GM21576 (cell line): ENCODE results near the gene ERVH48-1.
A peak's percentile ranks its signal among the peaks of the same experiment; 100 is the strongest.
"Not testable (repeated sequence)": the region's sequence is repeated elsewhere in the genome, so short reads cannot be mapped to it uniquely, and the experiment has no call there.

ENCODE experiments used
- ATAC-seq: cut with Tn5 transposase; IDR thresholded peaks from one replicate; pipeline ENCODE4 v1.9.1; 2021; ENCODE audit warnings: mild to moderate bottlenecking, moderate library complexity; ENCODE audit not compliant: unreplicated experiment

The ERVH48-1 gene

DNA sequence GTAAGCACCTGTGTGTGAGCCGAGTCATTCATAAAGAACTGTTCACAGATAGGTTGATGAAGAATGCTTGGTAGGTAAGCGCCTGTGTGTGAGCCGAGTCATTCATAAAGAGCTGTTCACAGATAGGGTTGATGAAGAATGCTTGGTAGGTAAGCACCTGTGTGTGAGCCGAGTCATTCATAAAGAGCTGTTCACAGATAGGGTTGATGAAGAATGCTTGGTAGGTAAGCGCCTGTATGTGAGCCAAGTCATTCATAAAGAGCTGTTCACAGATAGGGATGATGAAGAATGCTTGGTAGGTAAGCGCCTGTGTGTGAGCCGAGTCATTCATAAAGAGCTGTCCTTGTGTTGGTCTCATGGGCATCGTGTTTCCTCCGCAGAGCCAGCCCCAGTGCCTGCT lies 16.9 kb downstream of the ERVH48-1 start:
- ATAC-seq: not testable (repeated sequence)

DNA sequence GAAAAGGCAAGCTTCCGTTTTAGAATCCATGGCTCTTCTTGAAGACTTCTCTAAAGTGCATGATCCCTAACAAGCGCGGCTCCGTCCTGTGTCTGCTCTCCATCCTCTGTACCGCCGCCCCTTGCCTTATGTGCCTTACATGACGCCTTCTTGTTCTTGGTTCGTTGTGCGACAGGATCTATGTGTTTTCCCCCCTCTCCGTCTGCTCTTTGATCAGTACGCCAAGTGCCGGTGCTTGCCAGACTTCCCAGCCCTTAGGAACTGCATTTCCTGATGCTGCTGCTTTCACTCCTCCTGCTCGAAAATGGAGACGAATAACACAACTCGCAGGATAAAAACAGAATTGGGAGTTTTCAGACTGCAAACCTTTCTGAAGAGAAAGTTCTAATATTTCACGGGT lies 19.2 kb downstream of the ERVH48-1 start:
- no peak for ATAC-seq

DNA sequence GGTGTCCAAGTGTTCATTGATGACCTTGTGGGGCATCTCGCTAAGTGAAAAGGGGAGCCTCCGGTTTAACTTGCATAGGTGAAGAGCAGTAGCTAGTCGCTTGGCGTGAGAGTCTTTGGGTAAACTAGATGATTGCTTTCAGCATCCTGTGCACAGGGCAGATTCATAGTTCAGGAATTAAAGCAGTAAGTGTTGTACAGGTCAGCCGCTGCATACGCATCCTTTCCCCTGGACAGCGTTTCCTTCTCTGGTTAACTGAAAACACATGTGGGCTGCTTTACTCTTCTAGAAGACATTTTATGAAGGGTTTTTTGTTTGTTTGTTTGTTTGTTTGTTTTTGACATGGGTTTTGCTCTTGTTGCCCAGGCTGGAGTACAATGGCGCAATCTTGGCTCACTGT lies 20.2 kb downstream of the ERVH48-1 start:
- no peak for ATAC-seq

DNA sequence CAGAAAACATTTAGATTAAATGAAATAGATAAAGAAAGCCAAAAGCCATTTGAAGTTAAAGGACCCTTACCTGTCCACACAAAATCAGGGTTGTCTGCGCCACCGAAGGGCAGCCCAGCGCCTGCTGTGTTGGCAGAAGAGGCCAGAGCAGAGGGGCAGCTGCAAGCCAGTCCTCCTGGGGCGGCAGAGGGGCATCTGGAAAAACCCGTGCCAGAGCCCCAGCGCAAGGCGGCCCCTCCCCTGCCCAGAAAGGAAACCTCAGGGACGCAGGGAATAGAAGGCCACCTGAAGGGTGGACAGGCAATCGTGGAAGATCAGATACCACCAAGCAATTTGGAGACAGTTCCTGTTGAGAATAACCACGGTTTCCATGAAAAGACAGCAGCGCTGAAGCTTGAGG lies 21.6 kb downstream of the ERVH48-1 start:
- ATAC-seq: no peak

DNA sequence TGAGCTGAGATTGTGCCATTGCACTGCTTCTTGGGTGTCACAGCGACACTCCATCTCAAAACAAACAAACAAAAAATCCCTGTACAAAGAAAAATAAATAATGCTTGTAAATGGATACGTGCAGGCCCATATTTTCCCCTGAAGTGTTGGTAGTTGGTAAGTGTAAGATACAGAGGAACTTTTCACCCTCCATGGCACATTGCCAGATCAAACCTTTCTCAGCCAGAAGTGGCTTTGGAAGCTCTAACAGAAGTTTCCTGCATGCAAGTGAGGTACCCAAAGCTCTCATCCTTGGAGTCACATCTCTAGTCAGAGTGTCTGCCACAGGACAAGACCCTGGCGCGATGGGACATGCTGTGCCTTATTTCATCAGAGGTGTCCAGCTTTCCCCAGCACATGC lies 25.0 kb downstream of the ERVH48-1 start:
- ATAC-seq: no peak

DNA sequence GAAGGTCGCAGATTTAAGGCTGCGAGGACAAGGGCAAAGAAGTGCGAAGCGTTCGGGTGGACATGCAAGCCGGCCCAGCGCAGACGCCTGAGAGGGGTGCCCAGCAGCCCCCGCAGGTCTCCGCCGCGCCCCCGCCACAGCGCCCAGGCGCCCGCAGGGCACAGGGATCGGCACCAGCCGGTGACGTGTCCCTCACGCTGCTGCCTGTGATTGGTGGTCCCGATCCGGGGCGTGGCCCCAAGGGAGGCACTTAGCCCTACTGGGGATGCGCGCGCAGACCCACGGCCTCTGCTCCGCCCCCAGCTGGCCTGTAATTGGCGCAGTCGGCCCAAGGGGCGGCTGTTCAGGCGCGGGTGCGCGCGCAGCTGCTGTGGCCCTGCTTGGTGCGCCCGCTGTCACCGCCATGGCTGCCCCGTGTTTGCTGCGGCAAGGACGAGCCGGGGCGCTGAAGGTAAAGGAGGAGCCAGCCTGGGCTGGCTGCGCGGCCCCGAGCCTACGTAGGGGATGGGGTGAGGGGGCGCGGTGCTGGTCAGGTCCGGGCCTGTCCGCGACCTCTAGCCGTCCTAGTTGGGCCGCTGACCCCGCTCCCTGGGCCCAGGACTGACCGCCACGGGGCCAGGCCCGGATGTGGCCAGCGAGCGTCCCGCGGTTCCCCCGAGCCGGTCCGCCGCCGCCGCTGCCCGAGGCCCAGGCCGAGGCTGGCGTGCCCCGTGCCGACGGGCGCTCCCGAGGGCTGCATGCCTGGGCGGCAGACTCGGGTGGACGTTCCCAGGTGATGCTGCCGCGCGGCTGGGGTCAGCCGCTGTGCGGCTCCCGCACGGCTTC lies 32.3 kb downstream of the ERVH48-1 start, which contains the start of gene NDUFV3:
Gene NDUFV3 (plus strand): TSS at position 379 of the 825 bp plus-strand sequence. CDS start 25 bp downstream, at position 404.
- ATAC-seq: peak; percentile 91

DNA sequence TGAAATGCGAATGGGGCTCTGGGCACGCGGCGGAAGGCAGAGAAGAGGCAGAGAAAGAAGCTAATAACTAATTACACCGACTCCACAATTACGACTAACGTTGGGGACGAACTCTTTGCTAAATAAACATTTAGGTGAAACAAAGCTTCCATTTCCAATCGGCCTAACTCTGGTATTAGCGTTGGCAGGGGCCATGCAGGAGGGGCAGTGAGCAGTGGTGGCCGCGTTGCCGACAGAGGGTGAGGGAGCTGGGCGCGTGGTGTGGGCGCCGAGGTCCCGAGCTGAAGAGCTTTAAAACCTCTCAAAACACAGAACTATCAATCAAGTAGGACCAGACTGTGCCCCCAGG lies 32.9 kb downstream of the ERVH48-1 start:
- ATAC-seq: no peak

DNA sequence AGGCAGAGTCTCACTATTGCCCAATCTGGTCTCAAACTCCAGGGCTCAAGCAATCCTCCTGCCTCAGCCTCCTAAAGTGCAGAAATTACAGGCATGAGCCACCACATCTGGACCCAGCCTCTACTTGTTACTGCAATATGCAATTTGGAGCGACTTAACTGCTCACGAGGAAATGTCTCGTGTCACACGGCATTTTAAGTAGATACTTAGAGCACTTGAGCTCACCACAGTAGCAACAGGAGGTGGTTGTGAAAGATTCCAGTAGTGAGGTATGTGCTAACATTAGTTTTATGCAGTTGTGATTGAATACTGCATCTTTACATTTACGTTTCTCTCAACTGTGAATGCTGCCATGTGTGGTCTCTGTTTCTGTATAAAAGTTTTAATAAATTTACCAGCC lies 38.1 kb downstream of the ERVH48-1 start:
- no peak for ATAC-seq

DNA sequence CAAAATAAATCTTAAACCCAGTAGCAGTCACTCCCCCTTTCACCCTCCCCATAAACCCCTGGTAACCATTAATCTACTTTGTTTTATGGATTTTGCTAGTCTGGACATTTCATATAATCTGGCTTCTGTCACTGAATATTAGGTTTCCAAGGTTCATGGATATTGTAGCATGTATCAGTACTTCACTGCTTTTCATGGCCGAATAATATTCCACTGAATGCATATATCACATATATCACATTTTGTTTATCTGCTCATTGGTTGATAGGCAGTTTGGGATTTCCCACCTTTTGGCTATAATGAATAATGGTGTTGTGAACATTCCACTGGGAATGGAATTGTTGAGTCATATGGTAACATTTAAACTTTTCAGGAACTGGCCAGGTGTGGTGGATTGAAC lies 41.5 kb downstream of the ERVH48-1 start:
- no peak for ATAC-seq

DNA sequence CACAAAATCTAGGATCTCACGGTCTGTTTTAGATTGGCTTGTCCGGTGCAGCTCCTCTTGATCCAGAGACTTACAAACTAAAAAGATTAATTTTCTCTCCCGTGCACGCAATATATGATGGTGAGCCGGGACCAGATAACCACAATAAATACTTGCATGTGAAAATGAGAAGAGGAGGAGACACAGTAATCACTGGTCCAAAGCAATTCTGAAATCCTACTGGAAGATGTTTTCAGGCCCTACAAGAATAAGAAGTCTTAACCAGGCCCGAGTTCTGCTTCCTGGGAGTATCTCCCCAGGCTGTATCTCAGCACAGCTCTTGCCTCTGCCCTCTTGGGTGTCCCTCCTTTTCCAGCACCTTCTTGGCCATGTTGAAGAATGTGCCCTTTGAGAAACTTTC lies 45.1 kb downstream of the ERVH48-1 start:
- ATAC-seq: no peak

DNA sequence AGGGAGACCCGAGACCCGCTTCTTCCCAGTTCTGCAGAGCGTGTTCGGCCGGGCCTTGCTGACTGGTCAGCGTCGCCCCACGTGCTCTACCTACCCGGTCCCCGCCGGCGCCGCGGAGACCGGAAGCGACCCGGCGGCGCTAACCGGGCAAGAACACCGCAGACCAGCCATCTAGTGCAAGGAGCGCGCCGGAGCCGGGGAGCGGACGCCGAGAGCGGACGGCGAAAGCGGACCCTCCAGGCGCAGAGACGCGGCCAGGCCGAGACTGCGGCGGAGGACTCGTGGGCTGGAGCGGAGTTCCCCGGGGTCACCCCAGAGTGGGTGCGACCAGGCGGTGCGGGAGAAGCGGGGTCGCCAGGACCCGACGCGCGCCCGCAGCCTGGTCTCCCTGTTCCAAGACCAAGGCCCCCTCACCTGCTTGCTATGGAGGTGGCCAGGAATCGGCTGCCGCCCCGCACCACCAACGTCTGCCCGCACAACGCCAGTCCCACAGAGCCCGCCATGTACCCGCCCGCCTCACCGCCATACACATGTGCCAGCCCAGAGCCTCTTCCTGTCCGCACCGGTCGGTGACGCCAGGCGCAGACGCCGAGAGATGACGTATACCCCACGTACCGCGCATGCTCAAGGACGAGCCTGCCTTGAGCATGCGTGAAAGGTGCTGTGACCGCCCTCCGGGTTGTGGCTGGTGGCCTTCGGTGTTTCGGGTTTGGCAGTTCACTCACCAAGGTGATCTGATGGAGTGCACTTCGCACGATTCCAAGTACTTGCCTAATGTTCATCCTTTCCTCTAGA lies 46.2 kb downstream of the ERVH48-1 start, which contains the start of gene WDR4:
Gene WDR4 (minus strand): TSS at position 547 of the 795 bp plus-strand sequence. CDS start 44 bp downstream, at position 503.
- ATAC-seq: peak; percentile 84

DNA sequence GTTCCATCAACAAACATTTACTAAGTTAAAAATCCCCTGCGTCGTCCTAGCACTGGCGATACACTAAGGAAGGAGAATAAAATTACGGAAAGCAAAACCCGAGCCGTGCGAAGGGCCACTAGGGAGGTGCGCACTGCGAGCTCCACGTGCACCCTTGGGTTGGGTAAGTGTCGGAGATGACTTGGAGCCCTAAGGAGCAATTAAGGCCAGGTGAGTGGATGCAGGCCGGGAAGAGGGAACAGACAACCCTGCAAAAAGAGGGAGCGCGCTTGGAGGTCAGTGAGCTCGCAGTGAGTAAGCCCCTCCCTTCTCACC lies 46.8 kb downstream of the ERVH48-1 start:
- peak; percentile 21 for ATAC-seq

DNA sequence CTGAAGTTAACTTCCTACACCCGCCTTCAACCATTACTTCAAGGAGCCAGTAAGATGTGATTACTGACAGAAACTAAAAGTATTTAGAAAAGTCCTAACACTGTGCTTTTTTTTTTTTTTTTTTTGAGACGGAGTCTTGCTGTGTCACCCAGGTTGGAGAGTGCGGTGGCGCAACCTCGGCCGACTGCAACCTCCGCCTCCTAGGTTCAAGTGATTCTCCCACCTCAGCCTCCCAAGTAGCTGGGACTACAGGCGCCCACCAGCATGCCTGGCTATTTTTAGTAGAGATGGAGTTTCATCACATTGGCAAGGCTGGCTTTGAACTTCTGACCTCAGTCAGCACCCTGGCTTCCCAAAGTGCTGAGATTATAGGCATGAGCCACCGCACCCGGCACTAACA lies 49.6 kb downstream of the ERVH48-1 start:
- not testable (repeated sequence) for ATAC-seq

DNA sequence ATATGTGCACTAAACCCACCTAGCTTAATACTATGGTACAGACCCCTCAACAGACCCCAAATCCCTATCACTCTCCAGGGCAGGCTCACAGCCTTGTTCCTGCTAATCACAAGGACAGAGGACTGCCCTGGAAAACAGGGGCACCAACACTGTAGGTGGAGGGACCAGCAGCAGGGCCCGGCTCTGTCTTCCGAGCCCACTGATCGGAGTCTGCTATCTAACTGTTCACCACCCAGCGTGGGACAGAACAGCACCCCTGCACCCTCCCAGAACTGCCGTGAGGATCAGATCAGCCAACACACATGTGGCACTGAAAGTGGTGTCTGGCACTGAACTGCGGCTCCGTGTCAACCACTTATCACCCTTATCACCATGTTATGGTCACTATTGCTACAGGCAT lies 52.3 kb downstream of the ERVH48-1 start:
- no peak for ATAC-seq

DNA sequence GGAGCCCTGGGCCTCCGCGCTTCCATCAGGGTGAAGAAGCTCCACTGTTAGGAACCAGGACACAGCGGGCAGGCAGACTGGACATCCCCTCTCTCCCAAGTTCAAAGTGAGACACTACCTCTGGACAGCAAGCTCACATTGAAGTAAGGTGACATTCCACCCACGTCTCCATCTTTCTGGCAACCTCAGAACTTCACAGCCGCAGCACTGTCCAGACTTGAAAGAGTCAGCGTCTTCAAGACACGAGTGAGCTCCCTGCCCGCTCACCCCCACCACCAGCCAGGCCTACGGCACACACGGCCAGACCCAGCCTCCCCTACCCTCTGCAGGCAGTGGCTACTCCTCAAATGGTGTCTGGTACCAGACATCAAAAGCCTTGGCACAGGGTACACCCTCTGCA lies 57.2 kb downstream of the ERVH48-1 start:
- no peak for ATAC-seq
